Measurements from ENCODE around the gene FGR. TPM values are rescaled to one million over a fixed set of nuclear protein-coding genes. Genes with fewer than 3 reads are reported as not detected.

FGR gene
- polyA plus RNA-seq, 1 of the 3 experiments (the other 2 are of a cell fraction) = not detected

- no peak for DNase-seq
- no peaks in the 10 kb centered on the region for H3K9me2 ChIP-seq
- peaks cover 31% of the 10 kb centered on the region for H3K79me2 ChIP-seq (ENCODE audit: insufficient read depth)
- H3K4me1 ChIP-seq (ENCODE audit: control insufficient read depth in 1 of 2, insufficient read depth in 2 of 2, low read depth in 1 of 2, low read length in 1 of 2) = peaks cover 19 to 25% of the 10 kb centered on the region in 2 experiments
- H3K4me3 ChIP-seq (ENCODE audit: low read depth in 2 of 2, low read length in 1 of 2) = no peak overlapping the region
- H3K36me3 ChIP-seq (replicated peaks in 1 of 2; ENCODE audit: control insufficient read depth in 1 of 2, insufficient read depth in 2 of 2, low read length in 1 of 2) = no peaks in the 10 kb centered on the region
- ChIA-PET CTCF (interaction anchor here (0.6 to 27.7 kb wide), 30 partner anchors 13 to 562 kb away, joined by 3 to 603 read pairs (median 4); partner anchors contain the start of gene IFI6), POLR2A (no interaction called here)
- H2AFZ ChIP-seq (ENCODE audit: low read depth) = no peak overlapping the region
- peaks cover 22% of the 10 kb centered on the region for H4K20me1 ChIP-seq (ENCODE audit: insufficient read depth)
- WGBS (ENCODE audit: low lambda C conversion rate) = 85% methylated on average over 6 of the region's 7 CpGs
- TF ChIP-seq ELF1 (IDR thresholded peaks at IDR 0.05) (no peak), GABPA (IDR thresholded peaks at IDR 0.05; ENCODE audit: low read depth) (no peak), REST (IDR thresholded peaks at IDR 0.05; ENCODE audit: low read depth, low read length) (no peak), TEAD4 (IDR thresholded peaks at IDR 0.05; ENCODE audit: borderline replicate concordance, insufficient read depth) (no peak), TAF1 (IDR thresholded peaks at IDR 0.05; ENCODE audit: borderline replicate concordance, low read depth, low read length) (no peak), RAD21 (IDR thresholded peaks at IDR 0.05; ENCODE audit: low read length) (no peak), POLR2AphosphoS5 (IDR thresholded peaks at IDR 0.05; ENCODE audit: low read depth, low read length) (no peak), JUND (IDR thresholded peaks at IDR 0.05) (no peak), SIN3A (IDR thresholded peaks at IDR 0.05; ENCODE audit: borderline replicate concordance, low read depth, low read length) (no peak), EP300 (IDR thresholded peaks at IDR 0.05; ENCODE audit: borderline replicate concordance in 1 of 2, low read depth in 1 of 2, low read length in 1 of 2) (no peak), RXRA (IDR thresholded peaks at IDR 0.05; ENCODE audit: borderline replicate concordance, low read depth) (no peak), YY1 (IDR thresholded peaks at IDR 0.05; ENCODE audit: low read depth) (no peak)
- TF ChIP-seq, protein P1, sequence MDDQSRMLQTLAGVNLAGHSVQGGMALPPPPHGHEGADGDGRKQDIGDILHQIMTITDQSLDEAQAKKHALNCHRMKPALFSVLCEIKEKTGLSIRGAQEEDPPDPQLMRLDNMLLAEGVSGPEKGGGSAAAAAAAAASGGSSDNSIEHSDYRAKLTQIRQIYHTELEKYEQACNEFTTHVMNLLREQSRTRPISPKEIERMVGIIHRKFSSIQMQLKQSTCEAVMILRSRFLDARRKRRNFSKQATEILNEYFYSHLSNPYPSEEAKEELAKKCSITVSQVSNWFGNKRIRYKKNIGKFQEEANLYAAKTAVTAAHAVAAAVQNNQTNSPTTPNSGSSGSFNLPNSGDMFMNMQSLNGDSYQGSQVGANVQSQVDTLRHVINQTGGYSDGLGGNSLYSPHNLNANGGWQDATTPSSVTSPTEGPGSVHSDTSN (IDR thresholded peaks at IDR 0.05) = no peak
- TF ChIP-seq, protein P2, sequence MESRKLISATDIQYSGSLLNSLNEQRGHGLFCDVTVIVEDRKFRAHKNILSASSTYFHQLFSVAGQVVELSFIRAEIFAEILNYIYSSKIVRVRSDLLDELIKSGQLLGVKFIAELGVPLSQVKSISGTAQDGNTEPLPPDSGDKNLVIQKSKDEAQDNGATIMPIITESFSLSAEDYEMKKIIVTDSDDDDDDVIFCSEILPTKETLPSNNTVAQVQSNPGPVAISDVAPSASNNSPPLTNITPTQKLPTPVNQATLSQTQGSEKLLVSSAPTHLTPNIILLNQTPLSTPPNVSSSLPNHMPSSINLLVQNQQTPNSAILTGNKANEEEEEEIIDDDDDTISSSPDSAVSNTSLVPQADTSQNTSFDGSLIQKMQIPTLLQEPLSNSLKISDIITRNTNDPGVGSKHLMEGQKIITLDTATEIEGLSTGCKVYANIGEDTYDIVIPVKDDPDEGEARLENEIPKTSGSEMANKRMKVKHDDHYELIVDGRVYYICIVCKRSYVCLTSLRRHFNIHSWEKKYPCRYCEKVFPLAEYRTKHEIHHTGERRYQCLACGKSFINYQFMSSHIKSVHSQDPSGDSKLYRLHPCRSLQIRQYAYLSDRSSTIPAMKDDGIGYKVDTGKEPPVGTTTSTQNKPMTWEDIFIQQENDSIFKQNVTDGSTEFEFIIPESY (IDR thresholded peaks at IDR 0.05; ENCODE audit: borderline replicate concordance, low read depth) = no peak
- TF ChIP-seq, protein P3, sequence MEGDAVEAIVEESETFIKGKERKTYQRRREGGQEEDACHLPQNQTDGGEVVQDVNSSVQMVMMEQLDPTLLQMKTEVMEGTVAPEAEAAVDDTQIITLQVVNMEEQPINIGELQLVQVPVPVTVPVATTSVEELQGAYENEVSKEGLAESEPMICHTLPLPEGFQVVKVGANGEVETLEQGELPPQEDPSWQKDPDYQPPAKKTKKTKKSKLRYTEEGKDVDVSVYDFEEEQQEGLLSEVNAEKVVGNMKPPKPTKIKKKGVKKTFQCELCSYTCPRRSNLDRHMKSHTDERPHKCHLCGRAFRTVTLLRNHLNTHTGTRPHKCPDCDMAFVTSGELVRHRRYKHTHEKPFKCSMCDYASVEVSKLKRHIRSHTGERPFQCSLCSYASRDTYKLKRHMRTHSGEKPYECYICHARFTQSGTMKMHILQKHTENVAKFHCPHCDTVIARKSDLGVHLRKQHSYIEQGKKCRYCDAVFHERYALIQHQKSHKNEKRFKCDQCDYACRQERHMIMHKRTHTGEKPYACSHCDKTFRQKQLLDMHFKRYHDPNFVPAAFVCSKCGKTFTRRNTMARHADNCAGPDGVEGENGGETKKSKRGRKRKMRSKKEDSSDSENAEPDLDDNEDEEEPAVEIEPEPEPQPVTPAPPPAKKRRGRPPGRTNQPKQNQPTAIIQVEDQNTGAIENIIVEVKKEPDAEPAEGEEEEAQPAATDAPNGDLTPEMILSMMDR (IDR thresholded peaks at IDR 0.05) = no peak
- no peaks in the 10 kb centered on the region for H3K27me3 ChIP-seq (ENCODE audit: insufficient read depth)
- H3K9ac ChIP-seq = no peak overlapping the region
- H3K27ac ChIP-seq (ENCODE audit: low read depth in 2 of 2, low read length in 1 of 2) = no peak overlapping the region
- H3F3A ChIP-seq (replicated peaks; ENCODE audit: insufficient read depth) = peaks cover 28% of the 10 kb centered on the region
- no peak overlapping the region for H3K4me2 ChIP-seq
- H3K9me3 ChIP-seq = no peaks in the 10 kb centered on the region
Observed at GRCh38 chr1:27605300-27605766, 29.7 kb downstream of the FGR start.
